SK-N-SH treated with all-trans-retinoic acid at 6 μM for 48 hours (cell line): Measurements from ENCODE around the gene AREG.

ENCODE experiments used
- ATAC-seq: fragments of 200-7000 bp; cut with Tn5 transposase; 3 replicates; pipeline ENCODE4 v1.9.1; 2020; ENCODE audit warnings: mild to moderate bottlenecking, moderate library complexity
- ARNTL ChIP-seq: fragments of 450-650 bp; formaldehyde crosslinking; IDR thresholded peaks from 2 replicates; pipeline ENCODE4 v1.5.0; 2020; ENCODE audit warnings: low read depth, mild to moderate bottlenecking, moderate library complexity, borderline replicate concordance
- BACH2 ChIP-seq: fragments of 250-450 bp; sonication (Bioruptor Pico); IDR thresholded peaks from 2 replicates; pipeline ENCODE4 v1.9.0; 2021; ENCODE audit warnings: mild to moderate bottlenecking, borderline replicate concordance
- ESRRG ChIP-seq: fragments of 250-450 bp; sonication (Bioruptor Pico); IDR thresholded peaks from 2 replicates; pipeline ENCODE4 v1.6.1; 2021; ENCODE audit warnings: mild to moderate bottlenecking
- GLIS3 ChIP-seq: fragments of 250-450 bp; sonication (Bioruptor Pico); IDR thresholded peaks from 2 replicates; pipeline ENCODE4 v1.5.0; 2020; ENCODE audit warnings: mild to moderate bottlenecking, moderate library complexity
- ISL1 ChIP-seq: fragments of 250-450 bp; sonication (Bioruptor Pico); IDR thresholded peaks from 2 replicates; pipeline ENCODE4 v2.1.2; 2022; ENCODE audit warnings: mild to moderate bottlenecking, moderate library complexity
- RARB ChIP-seq: fragments of 250-450 bp; sonication (Bioruptor Pico); IDR thresholded peaks from 2 replicates; pipeline ENCODE4 v1.8.0; 2021; ENCODE audit warnings: mild to moderate bottlenecking, moderate library complexity
- SNAI2 ChIP-seq: fragments of 250-450 bp; sonication (Bioruptor Pico); IDR thresholded peaks from 2 replicates; pipeline ENCODE4 v1.5.0; 2020; ENCODE audit warnings: mild to moderate bottlenecking, moderate library complexity
- TCF4 ChIP-seq: fragments of 250-450 bp; sonication (Bioruptor Pico); IDR thresholded peaks from 2 replicates; pipeline ENCODE4 v1.8.0; 2021; ENCODE audit warnings: mild to moderate bottlenecking, moderate library complexity, borderline replicate concordance
- TOX ChIP-seq: fragments of 250-450 bp; sonication (Bioruptor Pico); IDR thresholded peaks from 2 replicates; pipeline ENCODE4 v1.8.0; 2021; ENCODE audit warnings: mild to moderate bottlenecking, moderate library complexity, borderline replicate concordance
- ZC3H10 ChIP-seq: fragments of 250-450 bp; sonication (Bioruptor Pico); IDR thresholded peaks from 2 replicates; pipeline ENCODE4 v1.5.1; 2021; ENCODE audit warnings: mild to moderate bottlenecking, moderate library complexity
- ZFP3 ChIP-seq: fragments of 250-450 bp; sonication (Bioruptor Pico); IDR thresholded peaks from 2 replicates; pipeline ENCODE4 v1.5.0; 2020; ENCODE audit warnings: mild to moderate bottlenecking, moderate library complexity
- ZFP30 ChIP-seq: fragments of 450-650 bp; formaldehyde crosslinking; IDR thresholded peaks from 2 replicates; pipeline ENCODE4 v1.5.0; 2022; ENCODE audit warnings: mild to moderate bottlenecking, moderate library complexity
- ZNF565 ChIP-seq: fragments of 450-650 bp; formaldehyde crosslinking; conservative IDR thresholded peaks from 2 replicates; pipeline ENCODE4 v1.5.0; 2020; ENCODE audit warnings: low read depth, mild to moderate bottlenecking, moderate library complexity
- ZNF8 ChIP-seq: fragments of 450-650 bp; formaldehyde crosslinking; IDR thresholded peaks from 2 replicates; pipeline ENCODE4 v1.5.0; 2020; ENCODE audit warnings: mild to moderate bottlenecking, moderate library complexity
- TF ChIP-seq, protein P1 (sequence below): fragments of 250-450 bp; sonication (Bioruptor Pico); IDR thresholded peaks from 2 replicates; pipeline ENCODE4 v1.5.0; 2020; ENCODE audit warnings: mild to moderate bottlenecking, moderate library complexity
- TF ChIP-seq, protein P2 (sequence below): fragments of 250-450 bp; sonication (Bioruptor Pico); IDR thresholded peaks from 2 replicates; pipeline ENCODE4 v1.5.1; 2021; ENCODE audit warnings: mild to moderate bottlenecking, moderate library complexity
- TF ChIP-seq, protein P3 (sequence below): fragments of 250-450 bp; sonication (Bioruptor Pico); IDR thresholded peaks from 2 replicates; pipeline ENCODE4 v1.5.1; 2020; ENCODE audit warnings: low read depth, mild to moderate bottlenecking, moderate library complexity
- TF ChIP-seq, protein P4 (sequence below): fragments of 250-450 bp; sonication (Bioruptor Pico); IDR thresholded peaks from 2 replicates; pipeline ENCODE4 v1.8.0; 2020; ENCODE audit warnings: mild to moderate bottlenecking, moderate library complexity, borderline replicate concordance
- TF ChIP-seq, protein P5 (sequence below): fragments of 250-450 bp; sonication (Bioruptor Pico); IDR thresholded peaks from 2 replicates; pipeline ENCODE4 v1.8.0; 2021; ENCODE audit warnings: low read depth, mild to moderate bottlenecking, moderate library complexity, borderline replicate concordance

AREG gene

DNA sequence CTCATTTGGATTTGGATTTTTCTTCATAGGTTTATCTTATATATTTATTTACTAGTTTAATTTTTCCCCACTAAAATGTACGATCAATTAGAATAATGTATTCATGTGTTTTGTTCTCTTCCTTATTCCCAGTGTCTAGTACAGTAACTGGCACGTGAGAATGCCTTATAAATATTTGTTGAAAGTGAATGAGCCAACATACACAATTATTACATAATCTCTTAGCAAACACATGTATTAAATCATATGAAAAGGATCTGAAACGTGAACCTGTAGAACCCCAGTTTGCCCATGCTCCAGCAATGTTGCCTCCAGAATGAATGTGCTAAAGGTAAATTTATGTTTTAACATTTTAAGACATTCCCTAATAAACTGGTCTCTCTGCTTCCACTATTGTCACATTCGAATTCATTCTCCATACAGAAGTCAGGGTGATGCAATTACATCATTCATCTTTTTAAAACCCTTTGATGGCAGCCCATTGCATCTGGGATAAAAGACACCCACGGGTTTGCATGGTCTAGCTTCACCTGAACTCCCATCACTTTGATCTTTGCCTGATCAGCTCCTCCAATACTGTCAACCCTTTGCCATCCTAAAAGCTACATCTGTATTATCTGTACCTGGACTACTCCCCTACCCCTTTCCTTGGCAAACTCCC is 30.7 kb upstream of the AREG start (continued):
- no peak for TF ChIP-seq ARNTL (CRISPR knock-in tag)
- no peak for TF ChIP-seq TCF4
- no peak for TF ChIP-seq ZC3H10 (CRISPR knock-in tag)
- TF ChIP-seq BACH2 (CRISPR knock-in tag): no peak

DNA sequence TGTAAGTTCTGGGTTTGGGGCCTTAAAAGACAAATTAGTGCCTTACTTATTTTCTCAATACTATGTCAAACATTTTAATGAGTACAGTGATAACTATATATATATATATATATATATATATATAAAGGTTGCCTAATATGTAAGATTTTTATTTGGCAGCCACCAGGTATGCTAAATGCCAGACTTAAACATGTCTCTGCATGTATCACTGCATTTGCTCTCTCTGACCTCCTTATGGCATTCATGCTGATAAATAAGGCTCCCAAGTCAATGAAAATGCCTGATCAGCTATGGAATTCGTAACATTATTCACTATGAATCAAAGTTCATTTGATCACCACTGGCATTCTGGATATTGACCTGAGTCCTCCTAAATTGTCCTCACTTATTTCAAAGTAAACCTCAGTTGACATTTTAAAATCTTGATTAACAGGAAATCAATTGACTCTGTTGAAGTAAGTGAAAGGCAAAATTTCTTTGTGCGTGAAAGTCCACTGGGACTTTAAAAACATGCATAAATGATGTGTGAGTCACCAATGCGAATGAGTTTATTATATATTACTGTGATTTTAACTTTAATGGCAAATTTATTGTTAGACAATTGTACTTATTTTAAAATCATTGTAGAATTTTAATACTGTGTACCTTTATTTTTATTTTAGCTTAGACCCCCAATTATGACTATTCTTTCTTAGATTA is 29.2 kb upstream of the AREG start:
- TF ChIP-seq ARNTL (CRISPR knock-in tag) (no peak), ISL1 (CRISPR knock-in tag) (no peak), ZC3H10 (CRISPR knock-in tag) (no peak)
- no peak for ATAC-seq

DNA sequence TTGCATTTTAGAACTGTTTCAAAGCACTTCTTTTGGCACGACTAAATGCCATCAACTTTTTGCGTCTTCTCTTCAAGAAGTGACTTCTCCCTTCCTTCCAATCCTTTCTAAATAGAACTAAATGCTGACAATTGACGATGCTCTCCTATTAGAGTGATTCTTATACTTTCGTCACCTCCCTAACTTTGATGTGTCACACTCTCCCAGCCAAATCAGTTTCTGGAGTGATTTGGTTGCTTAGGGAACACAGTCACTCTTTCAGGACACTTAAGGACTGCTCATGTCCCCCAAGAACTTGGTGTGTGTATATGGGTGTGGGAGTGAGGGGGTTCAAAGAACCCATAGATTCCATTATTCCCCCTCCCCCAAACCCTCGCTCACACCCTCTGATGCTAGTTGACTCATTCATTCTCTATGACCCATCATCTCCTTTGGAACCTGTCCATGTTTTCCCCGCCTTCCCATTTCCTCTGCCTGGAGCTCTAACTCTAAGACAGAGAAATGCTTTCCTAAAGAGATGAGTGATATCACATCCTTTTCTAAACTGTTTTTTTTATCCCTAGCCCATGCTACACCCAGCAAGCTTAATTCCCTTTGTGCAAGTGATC is 26.8 kb upstream of the AREG start:
- no peak for ATAC-seq

DNA sequence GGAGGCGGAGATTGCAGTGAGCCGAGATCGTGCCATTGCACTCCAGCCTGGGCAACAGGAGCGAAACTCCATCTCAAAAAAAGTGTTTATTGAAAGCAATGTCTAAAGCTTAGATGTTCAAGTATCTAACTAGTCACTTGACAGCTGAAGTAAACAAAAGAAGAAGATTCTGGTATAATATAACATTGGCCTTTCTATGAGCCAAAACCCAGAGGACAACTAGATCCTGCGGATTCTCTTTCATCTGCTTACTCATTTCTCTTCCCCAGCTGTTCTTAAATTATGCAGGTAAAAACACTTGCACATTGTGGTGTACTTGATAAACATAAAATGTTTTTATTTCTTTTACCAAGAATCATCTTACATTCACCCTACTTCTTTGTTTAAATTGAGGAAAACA is 24.1 kb upstream of the AREG start:
- TF ChIP-seq ZNF565 (CRISPR knock-in tag) (no peak), ARNTL (CRISPR knock-in tag) (no peak), TOX (no peak), TCF4 (no peak)
- TF ChIP-seq, protein P1, sequence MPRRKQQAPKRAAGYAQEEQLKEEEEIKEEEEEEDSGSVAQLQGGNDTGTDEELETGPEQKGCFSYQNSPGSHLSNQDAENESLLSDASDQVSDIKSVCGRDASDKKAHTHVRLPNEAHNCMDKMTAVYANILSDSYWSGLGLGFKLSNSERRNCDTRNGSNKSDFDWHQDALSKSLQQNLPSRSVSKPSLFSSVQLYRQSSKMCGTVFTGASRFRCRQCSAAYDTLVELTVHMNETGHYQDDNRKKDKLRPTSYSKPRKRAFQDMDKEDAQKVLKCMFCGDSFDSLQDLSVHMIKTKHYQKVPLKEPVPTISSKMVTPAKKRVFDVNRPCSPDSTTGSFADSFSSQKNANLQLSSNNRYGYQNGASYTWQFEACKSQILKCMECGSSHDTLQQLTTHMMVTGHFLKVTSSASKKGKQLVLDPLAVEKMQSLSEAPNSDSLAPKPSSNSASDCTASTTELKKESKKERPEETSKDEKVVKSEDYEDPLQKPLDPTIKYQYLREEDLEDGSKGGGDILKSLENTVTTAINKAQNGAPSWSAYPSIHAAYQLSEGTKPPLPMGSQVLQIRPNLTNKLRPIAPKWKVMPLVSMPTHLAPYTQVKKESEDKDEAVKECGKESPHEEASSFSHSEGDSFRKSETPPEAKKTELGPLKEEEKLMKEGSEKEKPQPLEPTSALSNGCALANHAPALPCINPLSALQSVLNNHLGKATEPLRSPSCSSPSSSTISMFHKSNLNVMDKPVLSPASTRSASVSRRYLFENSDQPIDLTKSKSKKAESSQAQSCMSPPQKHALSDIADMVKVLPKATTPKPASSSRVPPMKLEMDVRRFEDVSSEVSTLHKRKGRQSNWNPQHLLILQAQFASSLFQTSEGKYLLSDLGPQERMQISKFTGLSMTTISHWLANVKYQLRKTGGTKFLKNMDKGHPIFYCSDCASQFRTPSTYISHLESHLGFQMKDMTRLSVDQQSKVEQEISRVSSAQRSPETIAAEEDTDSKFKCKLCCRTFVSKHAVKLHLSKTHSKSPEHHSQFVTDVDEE (CRISPR knock-in tag): no peak
- ATAC-seq: no peak

More for the DNA sequence above, 26.8 kb upstream of the AREG start:
- TF ChIP-seq BACH2 (CRISPR knock-in tag): no peak
- no peak for TF ChIP-seq ZFP30 (CRISPR knock-in tag)
- no peak for TF ChIP-seq ZNF8 (CRISPR knock-in tag)
- no peak for TF ChIP-seq TCF4
- TF ChIP-seq, protein P2, sequence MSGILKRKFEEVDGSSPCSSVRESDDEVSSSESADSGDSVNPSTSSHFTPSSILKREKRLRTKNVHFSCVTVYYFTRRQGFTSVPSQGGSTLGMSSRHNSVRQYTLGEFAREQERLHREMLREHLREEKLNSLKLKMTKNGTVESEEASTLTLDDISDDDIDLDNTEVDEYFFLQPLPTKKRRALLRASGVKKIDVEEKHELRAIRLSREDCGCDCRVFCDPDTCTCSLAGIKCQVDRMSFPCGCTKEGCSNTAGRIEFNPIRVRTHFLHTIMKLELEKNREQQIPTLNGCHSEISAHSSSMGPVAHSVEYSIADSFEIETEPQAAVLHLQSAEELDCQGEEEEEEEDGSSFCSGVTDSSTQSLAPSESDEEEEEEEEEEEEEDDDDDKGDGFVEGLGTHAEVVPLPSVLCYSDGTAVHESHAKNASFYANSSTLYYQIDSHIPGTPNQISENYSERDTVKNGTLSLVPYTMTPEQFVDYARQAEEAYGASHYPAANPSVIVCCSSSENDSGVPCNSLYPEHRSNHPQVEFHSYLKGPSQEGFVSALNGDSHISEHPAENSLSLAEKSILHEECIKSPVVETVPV (CRISPR knock-in tag): no peak
- TF ChIP-seq, protein P3, sequence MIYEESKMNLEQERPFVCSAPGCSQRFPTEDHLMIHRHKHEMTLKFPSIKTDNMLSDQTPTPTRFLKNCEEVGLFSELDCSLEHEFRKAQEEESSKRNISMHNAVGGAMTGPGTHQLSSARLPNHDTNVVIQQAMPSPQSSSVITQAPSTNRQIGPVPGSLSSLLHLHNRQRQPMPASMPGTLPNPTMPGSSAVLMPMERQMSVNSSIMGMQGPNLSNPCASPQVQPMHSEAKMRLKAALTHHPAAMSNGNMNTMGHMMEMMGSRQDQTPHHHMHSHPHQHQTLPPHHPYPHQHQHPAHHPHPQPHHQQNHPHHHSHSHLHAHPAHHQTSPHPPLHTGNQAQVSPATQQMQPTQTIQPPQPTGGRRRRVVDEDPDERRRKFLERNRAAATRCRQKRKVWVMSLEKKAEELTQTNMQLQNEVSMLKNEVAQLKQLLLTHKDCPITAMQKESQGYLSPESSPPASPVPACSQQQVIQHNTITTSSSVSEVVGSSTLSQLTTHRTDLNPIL (CRISPR knock-in tag): no peak
- TF ChIP-seq RARB (CRISPR knock-in tag): no peak
- no peak for TF ChIP-seq TOX
- no peak for TF ChIP-seq ARNTL (CRISPR knock-in tag)
- TF ChIP-seq ESRRG (CRISPR knock-in tag): no peak
- TF ChIP-seq ZNF565 (CRISPR knock-in tag): no peak
- no peak for TF ChIP-seq ZC3H10 (CRISPR knock-in tag)
- no peak for TF ChIP-seq SNAI2 (CRISPR knock-in tag)

DNA sequence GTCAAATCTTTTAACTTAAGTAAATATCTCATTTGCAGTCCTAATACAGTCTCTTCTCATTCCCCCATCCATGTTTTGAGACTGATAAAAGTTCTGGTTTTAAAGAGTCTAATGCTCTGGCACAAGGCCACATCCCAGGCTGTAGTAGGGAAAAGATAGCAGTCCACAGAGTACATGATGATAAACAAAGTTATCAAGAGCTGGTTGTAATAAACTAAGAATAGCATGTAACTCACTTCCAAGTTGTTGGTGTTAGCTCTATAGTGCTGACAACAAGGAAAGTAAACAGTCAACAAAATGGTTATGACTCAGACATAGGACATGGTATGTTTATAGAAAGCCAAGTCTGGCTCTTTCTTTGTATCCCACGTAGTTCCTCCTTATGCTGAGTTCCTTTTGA is 21.8 kb upstream of the AREG start:
- no peak for TF ChIP-seq ISL1 (CRISPR knock-in tag)
- no peak for TF ChIP-seq ZNF565 (CRISPR knock-in tag)
- no peak for ATAC-seq

DNA sequence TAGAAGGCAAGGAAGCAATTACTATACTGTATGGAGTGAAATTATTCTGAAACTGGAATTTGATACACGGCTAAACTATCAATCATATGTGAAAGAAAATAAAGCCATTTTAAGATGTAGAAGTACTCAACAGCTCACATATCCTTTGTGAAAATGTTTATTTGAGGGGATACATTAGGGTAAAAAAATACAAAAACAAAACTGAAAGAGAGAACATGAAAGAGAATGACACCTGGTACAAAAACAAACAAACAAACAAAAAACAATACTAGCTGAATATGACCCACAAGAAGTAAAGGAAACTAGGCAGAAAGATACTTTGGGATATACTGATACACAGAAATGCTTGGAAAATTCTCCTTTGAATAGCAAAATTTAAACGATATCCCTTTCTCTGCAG is 20.8 kb upstream of the AREG start:
- no peak for ATAC-seq
- TF ChIP-seq, protein P4, sequence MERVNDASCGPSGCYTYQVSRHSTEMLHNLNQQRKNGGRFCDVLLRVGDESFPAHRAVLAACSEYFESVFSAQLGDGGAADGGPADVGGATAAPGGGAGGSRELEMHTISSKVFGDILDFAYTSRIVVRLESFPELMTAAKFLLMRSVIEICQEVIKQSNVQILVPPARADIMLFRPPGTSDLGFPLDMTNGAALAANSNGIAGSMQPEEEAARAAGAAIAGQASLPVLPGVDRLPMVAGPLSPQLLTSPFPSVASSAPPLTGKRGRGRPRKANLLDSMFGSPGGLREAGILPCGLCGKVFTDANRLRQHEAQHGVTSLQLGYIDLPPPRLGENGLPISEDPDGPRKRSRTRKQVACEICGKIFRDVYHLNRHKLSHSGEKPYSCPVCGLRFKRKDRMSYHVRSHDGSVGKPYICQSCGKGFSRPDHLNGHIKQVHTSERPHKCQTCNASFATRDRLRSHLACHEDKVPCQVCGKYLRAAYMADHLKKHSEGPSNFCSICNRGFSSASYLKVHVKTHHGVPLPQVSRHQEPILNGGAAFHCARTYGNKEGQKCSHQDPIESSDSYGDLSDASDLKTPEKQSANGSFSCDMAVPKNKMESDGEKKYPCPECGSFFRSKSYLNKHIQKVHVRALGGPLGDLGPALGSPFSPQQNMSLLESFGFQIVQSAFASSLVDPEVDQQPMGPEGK: no peak
- TF ChIP-seq GLIS3 (CRISPR knock-in tag) (no peak), ZNF8 (CRISPR knock-in tag) (no peak), RARB (CRISPR knock-in tag) (no peak), ZFP30 (CRISPR knock-in tag) (no peak), ZFP3 (CRISPR knock-in tag) (no peak), ARNTL (CRISPR knock-in tag) (no peak)
- TF ChIP-seq, protein P5, sequence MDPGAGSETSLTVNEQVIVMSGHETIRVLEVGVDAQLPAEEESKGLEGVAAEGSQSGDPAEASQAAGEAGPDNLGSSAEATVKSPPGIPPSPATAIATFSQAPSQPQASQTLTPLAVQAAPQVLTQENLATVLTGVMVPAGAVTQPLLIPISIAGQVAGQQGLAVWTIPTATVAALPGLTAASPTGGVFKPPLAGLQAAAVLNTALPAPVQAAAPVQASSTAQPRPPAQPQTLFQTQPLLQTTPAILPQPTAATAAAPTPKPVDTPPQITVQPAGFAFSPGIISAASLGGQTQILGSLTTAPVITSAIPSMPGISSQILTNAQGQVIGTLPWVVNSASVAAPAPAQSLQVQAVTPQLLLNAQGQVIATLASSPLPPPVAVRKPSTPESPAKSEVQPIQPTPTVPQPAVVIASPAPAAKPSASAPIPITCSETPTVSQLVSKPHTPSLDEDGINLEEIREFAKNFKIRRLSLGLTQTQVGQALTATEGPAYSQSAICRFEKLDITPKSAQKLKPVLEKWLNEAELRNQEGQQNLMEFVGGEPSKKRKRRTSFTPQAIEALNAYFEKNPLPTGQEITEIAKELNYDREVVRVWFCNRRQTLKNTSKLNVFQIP: no peak
- TF ChIP-seq, protein P3 (CRISPR knock-in tag): no peak
